WTC11 (cell line): Measurements from ENCODE around the gene SYT1. TPM values are rescaled to one million over a fixed set of nuclear protein-coding genes. Genes with fewer than 3 reads are reported as not detected.

Source experiments
- ATAC-seq: fragments of 200-7000 bp; cut with Tn5 transposase; 2 replicates; pipeline ENCODE4 v1.10.0; 2021; ENCODE audit warnings: mild to moderate bottlenecking, moderate library complexity
- CTCF ChIA-PET: fragments of 300-600 bp; sonication (Branson Sonifier 250); formaldehyde crosslinking; loops from one replicate; lab custom pipeline; 2021; ENCODE audit warnings: antibody characterized with exemption; lab: Charles Lee
- POLR2A ChIA-PET: fragments of 350-600 bp; sonication (Branson Sonifier 250); formaldehyde crosslinking; loops from one replicate; lab custom pipeline; 2021; ENCODE audit warnings: antibody characterized with exemption; lab: Charles Lee
- DNase-seq: peaks from one replicate; pipeline ENCODE4 v3.0.0; 2021; ENCODE audit warnings: low spot score
- H3K27ac Mint-ChIP-seq: 2 replicates; pipeline ENCODE4 v1.8.0; 2021; ENCODE audit warnings: mixed read lengths
- H3K27me3 Mint-ChIP-seq: 2 replicates; pipeline ENCODE4 v1.8.0; 2021; ENCODE audit warnings: low read depth, mild to moderate bottlenecking, moderate library complexity, mixed read lengths
- H3K36me3 Mint-ChIP-seq: 2 replicates; pipeline ENCODE4 v1.8.0; 2021; ENCODE audit warnings: mixed read lengths
- H3K4me1 Mint-ChIP-seq: 2 replicates; pipeline ENCODE4 v1.8.0; 2022; ENCODE audit warnings: mixed read lengths
- H3K4me3 Mint-ChIP-seq: 2 replicates; pipeline ENCODE4 v1.8.0; 2021; ENCODE audit warnings: mild to moderate bottlenecking, moderate library complexity, mixed read lengths
- H3K9me3 Mint-ChIP-seq: 2 replicates; pipeline ENCODE4 v1.8.0; 2021; ENCODE audit warnings: mixed read lengths
- CBFB ChIP-seq: sonication (generic); formaldehyde crosslinking; IDR thresholded peaks from 2 replicates; pipeline ENCODE4 v1.8.1; 2022; ENCODE audit warnings: mild to moderate bottlenecking, low read depth, missing genetic modification reagents
- CREM ChIP-seq: sonication (generic); formaldehyde crosslinking; IDR thresholded peaks from 2 replicates; pipeline ENCODE4 v1.8.1; 2022; ENCODE audit warnings: mild to moderate bottlenecking, missing genetic modification reagents, moderate library complexity
- ETV6 ChIP-seq: sonication (generic); formaldehyde crosslinking; IDR thresholded peaks from 2 replicates; pipeline ENCODE4 v1.8.1; 2022; ENCODE audit warnings: mild to moderate bottlenecking, missing genetic modification reagents
- FOXK1 ChIP-seq: sonication (generic); formaldehyde crosslinking; IDR thresholded peaks from 2 replicates; pipeline ENCODE4 v1.8.0; 2022; ENCODE audit warnings: mild to moderate bottlenecking, moderate library complexity, missing genetic modification reagents
- GRHL2 ChIP-seq: fragments of 250-450 bp; sonication (Bioruptor Pico); IDR thresholded peaks from 2 replicates; pipeline ENCODE4 v1.8.0; 2022; ENCODE audit warnings: mild to moderate bottlenecking, moderate library complexity; ENCODE audit not compliant: insufficient replicate concordance, severe bottlenecking
- MXD4 ChIP-seq: fragments of 250-450 bp; sonication (Bioruptor Pico); IDR thresholded peaks from 2 replicates; pipeline ENCODE4 v1.8.0; 2021; ENCODE audit warnings: mild to moderate bottlenecking, moderate library complexity, borderline replicate concordance
- NFE2L1 ChIP-seq: sonication (generic); formaldehyde crosslinking; IDR thresholded peaks from 2 replicates; pipeline ENCODE4 v1.8.1; 2023; ENCODE audit warnings: missing genetic modification reagents
- NFYB ChIP-seq: sonication (generic); formaldehyde crosslinking; conservative IDR thresholded peaks from 2 replicates; pipeline ENCODE4 v1.8.0; 2022; ENCODE audit warnings: low read depth, missing genetic modification reagents
- RELA ChIP-seq: sonication (generic); formaldehyde crosslinking; IDR thresholded peaks from 2 replicates; pipeline ENCODE4 v1.8.1; 2022; ENCODE audit warnings: missing genetic modification reagents, mild to moderate bottlenecking, borderline replicate concordance
- ZNF232 ChIP-seq: sonication (generic); formaldehyde crosslinking; IDR thresholded peaks from 2 replicates; pipeline ENCODE4 v1.8.0; 2022; ENCODE audit warnings: mild to moderate bottlenecking, missing genetic modification reagents
- ZNF317 ChIP-seq: sonication (generic); formaldehyde crosslinking; IDR thresholded peaks from 2 replicates; pipeline ENCODE4 v1.8.1; 2023; ENCODE audit warnings: low read depth, mild to moderate bottlenecking, moderate library complexity, missing genetic modification reagents, borderline replicate concordance
- total RNA-seq: library from RNA; stranded (reverse); gene quantifications from 3 replicates; pipeline ENCODE4 v1.2.3, GENCODE V29; 2021
- TF ChIP-seq, protein P1 (sequence below): sonication (generic); formaldehyde crosslinking; IDR thresholded peaks from 2 replicates; pipeline ENCODE4 v1.8.1; 2022; ENCODE audit warnings: low read depth, mild to moderate bottlenecking, moderate library complexity, missing genetic modification reagents, borderline replicate concordance
- TF ChIP-seq, protein P2 (sequence below): sonication (generic); formaldehyde crosslinking; IDR thresholded peaks from 2 replicates; pipeline ENCODE4 v1.8.1; 2023; ENCODE audit warnings: mild to moderate bottlenecking, moderate library complexity, missing genetic modification reagents
- TF ChIP-seq, protein P3 (sequence below): sonication (generic); formaldehyde crosslinking; IDR thresholded peaks from 2 replicates; pipeline ENCODE4 v1.8.1; 2022; ENCODE audit warnings: low read depth, missing genetic modification reagents, borderline replicate concordance
- TF ChIP-seq, protein P4 (sequence below): sonication (generic); formaldehyde crosslinking; IDR thresholded peaks from 2 replicates; pipeline ENCODE4 v1.8.0; 2023; ENCODE audit warnings: missing genetic modification reagents, mild to moderate bottlenecking, borderline replicate concordance

The SYT1 gene
- total RNA-seq, 1 experiment from 2014 or later = 45.2 TPM

DNA sequence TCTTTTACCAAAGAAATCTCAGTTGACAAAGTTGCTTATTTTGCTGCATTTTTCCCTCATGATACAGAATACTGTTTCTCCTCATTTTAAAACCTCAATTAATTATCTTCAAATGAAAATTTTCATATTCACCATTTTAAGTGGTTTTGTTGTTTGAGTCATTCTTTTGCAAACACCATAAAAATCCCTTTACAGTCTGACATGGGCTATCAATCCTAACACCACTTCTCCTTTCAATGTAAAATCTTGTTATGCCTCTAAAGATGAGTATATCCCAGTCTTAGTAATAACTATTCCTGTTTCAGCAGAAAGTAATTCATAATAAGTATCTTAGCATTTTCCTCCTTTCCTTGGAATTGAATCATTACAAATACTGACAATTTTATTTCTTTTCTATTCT, 192.2 kb downstream of the SYT1 start:
- TF ChIP-seq ZNF232 (CRISPR knock-in tag) (no peak), MXD4 (CRISPR knock-in tag) (no peak)
- TF ChIP-seq, protein P1, sequence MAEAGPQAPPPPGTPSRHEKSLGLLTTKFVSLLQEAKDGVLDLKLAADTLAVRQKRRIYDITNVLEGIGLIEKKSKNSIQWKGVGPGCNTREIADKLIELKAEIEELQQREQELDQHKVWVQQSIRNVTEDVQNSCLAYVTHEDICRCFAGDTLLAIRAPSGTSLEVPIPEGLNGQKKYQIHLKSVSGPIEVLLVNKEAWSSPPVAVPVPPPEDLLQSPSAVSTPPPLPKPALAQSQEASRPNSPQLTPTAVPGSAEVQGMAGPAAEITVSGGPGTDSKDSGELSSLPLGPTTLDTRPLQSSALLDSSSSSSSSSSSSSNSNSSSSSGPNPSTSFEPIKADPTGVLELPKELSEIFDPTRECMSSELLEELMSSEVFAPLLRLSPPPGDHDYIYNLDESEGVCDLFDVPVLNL (CRISPR knock-in tag) = no peak
- TF ChIP-seq, protein P2, sequence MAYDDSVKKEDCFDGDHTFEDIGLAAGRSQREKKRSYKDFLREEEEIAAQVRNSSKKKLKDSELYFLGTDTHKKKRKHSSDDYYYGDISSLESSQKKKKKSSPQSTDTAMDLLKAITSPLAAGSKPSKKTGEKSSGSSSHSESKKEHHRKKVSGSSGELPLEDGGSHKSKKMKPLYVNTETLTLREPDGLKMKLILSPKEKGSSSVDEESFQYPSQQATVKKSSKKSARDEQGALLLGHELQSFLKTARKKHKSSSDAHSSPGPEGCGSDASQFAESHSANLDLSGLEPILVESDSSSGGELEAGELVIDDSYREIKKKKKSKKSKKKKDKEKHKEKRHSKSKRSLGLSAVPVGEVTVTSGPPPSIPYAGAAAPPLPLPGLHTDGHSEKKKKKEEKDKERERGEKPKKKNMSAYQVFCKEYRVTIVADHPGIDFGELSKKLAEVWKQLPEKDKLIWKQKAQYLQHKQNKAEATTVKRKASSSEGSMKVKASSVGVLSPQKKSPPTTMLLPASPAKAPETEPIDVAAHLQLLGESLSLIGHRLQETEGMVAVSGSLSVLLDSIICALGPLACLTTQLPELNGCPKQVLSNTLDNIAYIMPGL = no peak
- ATAC-seq = no peak
- Mint-ChIP-seq H3K36me3 (peaks cover 11% of the 10 kb centered on the region), H3K4me1 (peaks cover 16% of the 10 kb centered on the region), H3K27me3 (no peaks in the 10 kb centered on the region), H3K27ac (no peak overlapping the region), H3K4me3 (no peak overlapping the region), H3K9me3 (no peaks in the 10 kb centered on the region)
- ChIA-PET POLR2A (no interaction called here), CTCF (interaction anchor here (0.6 kb wide), 1 partner anchor 471 kb away, joined by 3 read pairs; no protein-coding TSS in a partner anchor)
- DNase-seq = no peak

DNA sequence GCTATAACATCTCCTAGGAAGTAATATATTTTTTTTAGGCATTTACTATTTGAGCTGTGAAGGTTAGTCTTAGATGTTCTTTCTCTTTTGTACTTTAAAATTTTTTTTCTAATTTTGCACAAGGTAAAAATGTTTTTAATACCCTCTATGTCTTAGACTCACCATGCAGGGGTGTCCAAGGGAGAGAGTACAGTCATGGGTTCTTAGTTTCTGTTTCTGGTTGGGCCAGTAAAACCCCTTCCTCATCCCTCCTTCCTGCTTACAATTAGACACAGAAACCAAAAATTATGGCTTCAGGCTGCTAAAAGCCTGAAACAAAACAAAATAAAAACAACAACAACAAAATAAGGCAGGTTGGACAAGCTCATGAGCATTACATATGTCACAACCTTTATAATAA, 193.0 kb downstream of the SYT1 start:
- H3K9me3 Mint-ChIP-seq = no peaks in the 10 kb centered on the region
- H3K27ac Mint-ChIP-seq = no peak overlapping the region
- no peak for ATAC-seq
- no peak for TF ChIP-seq CREM (CRISPR knock-in tag)
- TF ChIP-seq CBFB = no peak
- TF ChIP-seq GRHL2 (CRISPR knock-in tag) = no peak
- no peak for TF ChIP-seq NFYB (CRISPR knock-in tag)
- H3K36me3 Mint-ChIP-seq = peaks cover 4% of the 10 kb centered on the region
- no peak for DNase-seq
- H3K4me1 Mint-ChIP-seq = peaks cover 24% of the 10 kb centered on the region
- POLR2A ChIA-PET = no interaction called here
- H3K4me3 Mint-ChIP-seq = no peak overlapping the region
- CTCF ChIA-PET = interaction anchor here (1.0 kb wide), 1 partner anchor 287 kb away, joined by 3 read pairs; no protein-coding TSS in a partner anchor
- no peaks in the 10 kb centered on the region for H3K27me3 Mint-ChIP-seq

DNA sequence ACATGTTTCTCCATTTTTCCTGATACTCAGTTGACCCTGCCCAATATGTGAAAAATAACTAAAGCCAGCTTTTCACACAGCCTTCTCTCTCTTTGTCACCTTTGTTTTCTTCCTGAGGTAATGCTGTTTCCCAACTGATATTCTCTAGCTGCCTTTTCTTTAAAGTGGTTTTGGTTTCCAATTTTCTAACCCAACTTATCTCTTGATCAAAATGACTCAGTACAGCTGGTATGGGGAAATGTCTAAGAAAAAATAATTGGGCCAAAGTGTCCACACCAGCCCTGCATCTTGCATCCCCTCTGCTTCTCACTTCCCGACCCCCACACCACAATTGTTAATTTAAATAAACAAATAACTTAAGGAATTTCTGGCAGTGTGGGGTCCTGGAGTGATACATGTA, 193.8 kb downstream of the SYT1 start:
- Mint-ChIP-seq H3K27me3 (no peaks in the 10 kb centered on the region), H3K4me1 (peaks cover 32% of the 10 kb centered on the region), H3K9me3 (no peaks in the 10 kb centered on the region), H3K27ac (no peak overlapping the region; the same call in 1 of the 2 replicates), H3K36me3 (no peaks in the 10 kb centered on the region), H3K4me3 (no peak overlapping the region)
- ChIA-PET CTCF (interaction anchor here (1.0 kb wide), 1 partner anchor 287 kb away, joined by 3 read pairs; no protein-coding TSS in a partner anchor), POLR2A (no interaction called here)
- ATAC-seq = no peak
- TF ChIP-seq NFE2L1 (CRISPR knock-in tag) = no peak
- no peak for TF ChIP-seq FOXK1
- TF ChIP-seq, protein P3, sequence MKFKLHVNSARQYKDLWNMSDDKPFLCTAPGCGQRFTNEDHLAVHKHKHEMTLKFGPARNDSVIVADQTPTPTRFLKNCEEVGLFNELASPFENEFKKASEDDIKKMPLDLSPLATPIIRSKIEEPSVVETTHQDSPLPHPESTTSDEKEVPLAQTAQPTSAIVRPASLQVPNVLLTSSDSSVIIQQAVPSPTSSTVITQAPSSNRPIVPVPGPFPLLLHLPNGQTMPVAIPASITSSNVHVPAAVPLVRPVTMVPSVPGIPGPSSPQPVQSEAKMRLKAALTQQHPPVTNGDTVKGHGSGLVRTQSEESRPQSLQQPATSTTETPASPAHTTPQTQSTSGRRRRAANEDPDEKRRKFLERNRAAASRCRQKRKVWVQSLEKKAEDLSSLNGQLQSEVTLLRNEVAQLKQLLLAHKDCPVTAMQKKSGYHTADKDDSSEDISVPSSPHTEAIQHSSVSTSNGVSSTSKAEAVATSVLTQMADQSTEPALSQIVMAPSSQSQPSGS (CRISPR knock-in tag) = no peak
- no peak for TF ChIP-seq ZNF317 (CRISPR knock-in tag)
- TF ChIP-seq, protein P4, sequence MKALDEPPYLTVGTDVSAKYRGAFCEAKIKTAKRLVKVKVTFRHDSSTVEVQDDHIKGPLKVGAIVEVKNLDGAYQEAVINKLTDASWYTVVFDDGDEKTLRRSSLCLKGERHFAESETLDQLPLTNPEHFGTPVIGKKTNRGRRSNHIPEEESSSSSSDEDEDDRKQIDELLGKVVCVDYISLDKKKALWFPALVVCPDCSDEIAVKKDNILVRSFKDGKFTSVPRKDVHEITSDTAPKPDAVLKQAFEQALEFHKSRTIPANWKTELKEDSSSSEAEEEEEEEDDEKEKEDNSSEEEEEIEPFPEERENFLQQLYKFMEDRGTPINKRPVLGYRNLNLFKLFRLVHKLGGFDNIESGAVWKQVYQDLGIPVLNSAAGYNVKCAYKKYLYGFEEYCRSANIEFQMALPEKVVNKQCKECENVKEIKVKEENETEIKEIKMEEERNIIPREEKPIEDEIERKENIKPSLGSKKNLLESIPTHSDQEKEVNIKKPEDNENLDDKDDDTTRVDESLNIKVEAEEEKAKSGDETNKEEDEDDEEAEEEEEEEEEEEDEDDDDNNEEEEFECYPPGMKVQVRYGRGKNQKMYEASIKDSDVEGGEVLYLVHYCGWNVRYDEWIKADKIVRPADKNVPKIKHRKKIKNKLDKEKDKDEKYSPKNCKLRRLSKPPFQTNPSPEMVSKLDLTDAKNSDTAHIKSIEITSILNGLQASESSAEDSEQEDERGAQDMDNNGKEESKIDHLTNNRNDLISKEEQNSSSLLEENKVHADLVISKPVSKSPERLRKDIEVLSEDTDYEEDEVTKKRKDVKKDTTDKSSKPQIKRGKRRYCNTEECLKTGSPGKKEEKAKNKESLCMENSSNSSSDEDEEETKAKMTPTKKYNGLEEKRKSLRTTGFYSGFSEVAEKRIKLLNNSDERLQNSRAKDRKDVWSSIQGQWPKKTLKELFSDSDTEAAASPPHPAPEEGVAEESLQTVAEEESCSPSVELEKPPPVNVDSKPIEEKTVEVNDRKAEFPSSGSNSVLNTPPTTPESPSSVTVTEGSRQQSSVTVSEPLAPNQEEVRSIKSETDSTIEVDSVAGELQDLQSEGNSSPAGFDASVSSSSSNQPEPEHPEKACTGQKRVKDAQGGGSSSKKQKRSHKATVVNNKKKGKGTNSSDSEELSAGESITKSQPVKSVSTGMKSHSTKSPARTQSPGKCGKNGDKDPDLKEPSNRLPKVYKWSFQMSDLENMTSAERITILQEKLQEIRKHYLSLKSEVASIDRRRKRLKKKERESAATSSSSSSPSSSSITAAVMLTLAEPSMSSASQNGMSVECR (CRISPR knock-in tag) = no peak
- TF ChIP-seq RELA (CRISPR knock-in tag) = no peak
- TF ChIP-seq ZNF232 (CRISPR knock-in tag) = no peak
- no peak for TF ChIP-seq ETV6 (CRISPR knock-in tag)
- no peak for DNase-seq
